ENCODE results near the gene ABCC3.
"Not testable (repeated sequence)": the region's sequence is repeated elsewhere in the genome, so short reads cannot be mapped to it uniquely, and the experiment has no call there.

Gene ABCC3

GRCh38 chr17:50672071-50672470 lies 37.4 kb downstream of the ABCC3 start:
- no peak for DNase-seq

GRCh38 chr17:50672831-50673551 lies 38.3 kb downstream of the ABCC3 start:
- no peak for DNase-seq

- DNase-seq: no peak
These were observed 40.5 kb downstream of the ABCC3 start for GRCh38 chr17:50675190-50675589.

- DNase-seq: peak; percentile 20
These were observed 40.9 kb downstream of the ABCC3 start for GRCh38 chr17:50675627-50676026.

GRCh38 chr17:50676065-50676975 lies 41.6 kb downstream of the ABCC3 start:
- no peak for DNase-seq

- DNase-seq: no peak
These were observed 43.2 kb downstream of the ABCC3 start for GRCh38 chr17:50677851-50678375.

- no peak for DNase-seq
These were observed 44.4 kb downstream of the ABCC3 start for GRCh38 chr17:50679008-50679544.

- no peak for DNase-seq
These were observed 45.4 kb downstream of the ABCC3 start for GRCh38 chr17:50680126-50680525.

- not testable (repeated sequence) for DNase-seq
These were observed 46.0 kb downstream of the ABCC3 start for GRCh38 chr17:50680543-50681262.

- DNase-seq: no peak
These were observed 46.9 kb downstream of the ABCC3 start for GRCh38 chr17:50681263-50682200.

- DNase-seq: no peak
These were observed 47.8 kb downstream of the ABCC3 start for GRCh38 chr17:50682441-50682840.

GRCh38 chr17:50682938-50683337 lies 48.3 kb downstream of the ABCC3 start:
- DNase-seq: no peak

GRCh38 chr17:50683434-50684287 lies 49.0 kb downstream of the ABCC3 start:
- DNase-seq: no peak

- no peak for DNase-seq
These were observed 49.6 kb downstream of the ABCC3 start for GRCh38 chr17:50684288-50684611.

- DNase-seq: no peak
These were observed 50.1 kb downstream of the ABCC3 start for GRCh38 chr17:50684612-50685333.

- DNase-seq: no peak
These were observed 50.6 kb downstream of the ABCC3 start for GRCh38 chr17:50685334-50685665.

- DNase-seq: no peak
These were observed 51.2 kb downstream of the ABCC3 start for GRCh38 chr17:50685691-50686493.

GRCh38 chr17:50686494-50687199 lies 52.0 kb downstream of the ABCC3 start:
- no peak for DNase-seq
